Kidney glomerular epithelial cell (primary cell): Measurements from ENCODE around the gene KIAA1755.

Source experiments
- DNase-seq: peaks from one replicate; lab custom pipeline; 2025; lab: John Stamatoyannopoulos, UW

Gene KIAA1755

DNA sequence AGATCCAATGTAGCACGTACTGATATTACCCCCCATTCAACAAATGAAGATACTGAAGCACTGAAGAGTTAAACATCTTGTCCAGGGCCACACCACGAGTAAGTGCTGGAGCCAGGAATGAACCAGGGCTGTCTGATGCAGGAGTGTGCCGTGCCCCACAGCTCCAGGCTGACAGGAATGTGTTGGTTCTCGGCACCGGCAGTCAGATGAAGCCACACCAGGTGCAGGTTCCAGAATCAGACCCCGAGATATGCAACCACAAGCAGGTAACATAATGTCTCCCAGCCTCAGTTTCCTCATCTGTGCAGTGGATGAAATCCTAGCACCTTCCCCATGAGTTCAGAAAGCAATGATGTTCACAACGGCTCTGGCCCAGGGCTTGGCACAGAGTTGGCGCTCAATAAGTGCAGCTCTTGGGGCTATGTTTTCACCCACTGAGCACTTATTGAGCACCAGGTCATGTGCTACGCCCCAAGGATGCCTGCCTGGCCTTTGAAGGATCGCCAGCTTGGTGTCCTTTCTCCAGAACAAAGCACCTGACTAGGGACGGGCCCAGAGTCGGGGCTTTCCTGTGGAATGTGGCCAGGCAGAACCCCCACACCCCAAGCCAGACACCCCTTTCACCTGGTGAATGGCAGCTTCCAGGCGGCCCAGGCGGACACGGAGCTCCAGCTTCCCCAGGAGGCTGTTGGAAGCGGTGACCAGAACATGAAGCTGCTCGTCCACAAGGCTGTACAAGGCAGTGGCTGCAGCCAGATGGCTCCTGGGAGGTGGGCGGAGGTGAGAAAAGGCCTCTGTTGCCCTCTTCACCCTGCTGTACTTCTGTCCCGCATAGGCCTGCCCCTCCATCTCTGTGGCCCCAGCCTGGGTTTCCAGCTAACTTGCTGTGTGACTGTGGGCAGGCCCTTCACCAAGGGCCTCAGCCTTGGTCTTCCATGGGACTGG is 41.3 kb downstream of the KIAA1755 start:
- no peak for DNase-seq

GRCh38 chr20:38218566-38218885 is 42.0 kb downstream of the KIAA1755 start:
- no peak for DNase-seq

DNA sequence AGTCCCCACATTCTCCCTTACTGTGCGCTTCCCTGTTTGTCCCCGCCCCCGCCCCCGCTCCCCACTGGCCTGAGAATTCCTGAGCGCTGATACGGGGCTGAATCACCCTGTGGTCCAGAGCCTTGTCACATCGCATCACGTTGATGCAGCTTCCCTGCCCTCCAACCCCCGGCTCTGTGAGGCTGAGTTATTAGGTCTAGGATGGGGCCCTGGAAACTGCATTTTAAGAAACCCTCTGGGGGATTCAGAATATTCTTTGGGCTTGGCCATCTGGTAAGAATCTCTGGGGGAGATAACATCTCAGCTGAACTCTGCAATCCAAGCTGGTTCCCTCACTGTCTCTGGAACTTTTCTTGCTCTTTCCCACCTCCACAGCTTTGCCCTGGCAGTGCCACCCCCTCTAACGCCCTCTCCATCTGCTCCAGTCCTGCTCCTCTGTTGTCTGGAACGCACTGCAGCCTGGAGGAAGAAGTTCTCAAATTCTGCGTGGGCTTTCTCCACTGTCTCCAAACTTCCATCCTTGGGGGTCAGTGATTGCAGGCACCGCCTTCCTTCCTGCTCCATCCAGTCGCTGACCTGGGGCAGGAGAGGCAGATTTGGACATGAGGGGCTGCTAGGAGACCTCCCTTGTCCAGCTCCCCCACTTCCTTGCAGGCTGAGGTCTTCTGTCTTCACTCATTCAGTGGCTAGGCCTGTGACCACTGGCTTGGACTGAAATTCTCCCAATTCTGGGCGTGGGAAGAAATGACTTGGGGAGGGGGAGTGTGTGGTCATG is 42.6 kb downstream of the KIAA1755 start:
- peak; percentile 90 for DNase-seq

GRCh38 chr20:38216746-38217595 is 43.6 kb downstream of the KIAA1755 start:
- no peak for DNase-seq

GRCh38 chr20:38216201-38216600 is 44.3 kb downstream of the KIAA1755 start:
- DNase-seq = no peak

- no peak for DNase-seq
These were observed 45.0 kb downstream of the KIAA1755 start for GRCh38 chr20:38215194-38216182.

DNA sequence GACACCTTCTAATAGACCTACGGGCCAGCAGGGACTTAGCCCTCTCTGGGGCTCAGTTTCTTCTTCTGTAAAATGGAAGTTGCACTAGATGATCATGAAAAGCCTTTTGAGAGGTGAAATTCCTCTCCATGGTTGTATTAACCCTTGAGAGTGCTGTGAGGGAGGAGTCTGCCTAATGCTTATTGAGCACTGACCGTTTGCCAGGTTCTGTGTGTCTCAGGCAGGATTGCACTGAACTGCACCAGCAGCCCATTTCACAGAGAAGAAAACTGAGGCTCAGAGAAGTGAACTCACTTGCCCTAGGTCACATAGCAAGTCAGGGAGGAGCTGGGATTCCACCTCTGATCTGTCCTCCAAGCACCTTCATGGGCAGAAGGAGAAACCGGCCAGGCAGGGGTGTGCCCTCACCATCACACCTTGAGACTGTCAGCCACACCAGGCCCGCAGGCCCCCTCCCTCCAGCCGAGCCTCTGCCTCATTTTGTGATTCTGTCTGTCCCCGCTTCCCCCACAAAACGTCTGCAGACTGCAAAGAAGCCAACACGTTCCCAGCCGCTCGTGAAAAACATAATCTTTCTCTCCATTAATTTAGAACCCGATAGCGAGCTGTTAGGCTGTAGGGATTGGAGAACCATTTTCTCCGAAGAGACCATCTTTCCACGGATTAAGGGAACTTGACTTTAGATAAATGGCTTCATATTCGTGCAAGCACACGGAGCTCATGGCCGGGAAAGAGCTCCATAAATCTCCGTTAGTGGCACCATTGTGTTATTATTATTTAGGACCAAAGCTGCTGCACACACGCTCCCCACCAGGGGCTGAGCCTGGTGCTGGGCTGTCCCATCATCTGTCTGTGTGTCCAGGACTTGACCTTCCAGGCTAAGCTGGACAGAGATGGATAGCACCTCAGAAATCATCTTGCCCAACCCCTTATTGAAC is 46.0 kb downstream of the KIAA1755 start:
- DNase-seq = no peak

DNA sequence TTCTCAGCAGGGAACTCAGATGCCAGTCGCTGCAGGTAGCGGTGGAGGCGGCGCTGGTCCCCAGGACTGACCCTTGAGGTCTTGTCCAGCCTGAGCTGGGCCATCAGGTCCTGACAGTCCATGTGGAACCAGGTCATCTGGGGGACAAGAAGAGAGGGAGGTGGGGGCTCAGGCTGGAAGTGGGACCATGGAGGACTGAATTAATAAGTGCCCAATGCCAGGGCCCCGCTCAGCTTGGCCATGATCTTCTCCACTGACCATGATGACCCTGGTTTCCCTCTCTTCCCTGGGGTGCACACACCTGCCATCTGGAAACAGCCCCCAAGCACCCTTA is 47.0 kb downstream of the KIAA1755 start:
- no peak for DNase-seq

DNA sequence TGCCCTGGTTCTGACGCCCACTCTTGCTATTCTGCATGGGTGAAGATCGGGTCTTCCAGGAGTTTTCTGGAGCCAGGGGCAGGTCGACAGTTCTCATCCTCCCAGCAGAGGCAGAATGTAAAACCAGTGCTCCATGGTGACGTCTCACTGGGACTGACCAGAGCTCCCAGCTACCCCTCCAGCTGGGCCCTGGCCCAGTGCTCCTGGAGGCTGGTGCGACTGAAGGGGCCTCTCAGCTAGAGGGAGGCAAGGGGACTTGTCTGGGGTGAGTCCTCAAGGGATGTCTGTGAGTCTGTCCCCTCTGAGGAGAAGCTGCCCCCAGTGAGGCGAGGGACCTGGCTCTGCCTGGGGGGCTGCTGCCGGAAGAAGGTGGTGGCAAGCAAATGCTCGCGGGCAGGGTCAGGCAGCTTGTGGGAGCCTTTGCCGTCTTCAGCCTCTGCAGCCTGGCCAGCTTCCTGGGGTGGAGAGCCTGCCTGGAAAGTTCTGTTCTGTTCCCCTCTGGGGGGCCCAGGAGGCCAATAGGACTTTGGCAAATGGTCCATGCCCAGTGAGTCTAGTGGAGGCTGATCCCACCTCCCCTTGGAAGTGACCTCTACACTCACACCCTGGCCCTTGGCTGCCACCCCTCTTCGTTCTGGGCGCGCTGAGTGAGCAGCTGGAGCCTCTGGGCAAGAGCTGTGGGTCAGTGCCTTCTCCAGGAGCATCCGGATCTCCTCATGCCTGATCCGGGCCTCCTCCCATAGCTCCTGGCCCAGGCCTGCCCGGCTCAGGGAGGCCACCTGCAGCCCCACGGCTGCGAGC is 47.5 kb downstream of the KIAA1755 start:
- no peak for DNase-seq

DNA sequence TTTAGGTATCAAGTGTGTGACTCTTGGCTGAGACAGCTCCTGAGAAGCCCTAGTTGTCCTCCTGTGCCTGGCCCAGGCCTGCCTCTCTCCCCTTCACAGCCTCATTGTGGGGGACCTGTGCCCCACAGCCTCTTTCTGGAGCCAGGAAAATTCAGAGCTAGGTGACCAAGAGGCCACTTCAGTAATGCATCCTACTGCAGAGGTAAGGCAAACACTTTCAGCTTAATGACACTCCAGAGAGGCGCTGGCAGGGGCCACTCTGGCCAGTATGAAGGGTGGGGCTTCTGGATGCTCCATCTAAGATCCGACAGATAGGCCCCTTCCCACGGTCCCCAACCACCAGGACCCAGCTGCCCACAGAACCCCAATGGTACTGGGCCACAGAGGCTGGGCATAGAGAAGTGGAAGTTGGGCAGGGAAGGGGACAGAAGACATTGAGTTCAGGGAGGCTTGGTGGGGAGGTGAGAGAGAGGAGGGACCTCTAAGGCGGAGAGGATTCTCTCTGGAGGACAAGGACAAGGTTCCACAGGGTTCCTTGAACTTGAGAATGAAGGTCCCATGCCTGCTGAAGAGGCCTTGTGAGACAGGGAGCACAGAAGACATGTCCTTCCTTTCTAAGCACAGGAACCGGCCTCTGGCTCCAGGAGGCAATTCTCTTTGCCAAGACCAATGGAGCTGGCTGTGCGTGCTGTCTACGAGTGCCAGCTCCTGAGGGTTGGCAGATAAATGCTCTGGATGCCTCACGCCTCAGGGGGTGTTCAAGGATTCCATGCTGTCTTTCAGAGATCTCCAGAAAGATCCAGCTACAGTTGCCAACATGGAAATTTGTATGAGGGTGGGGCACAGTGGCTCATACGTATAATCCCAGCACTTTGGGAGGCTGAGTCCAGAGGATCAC is 49.1 kb downstream of the KIAA1755 start:
- DNase-seq = no peak

- DNase-seq = no peak
These were observed 49.8 kb downstream of the KIAA1755 start for GRCh38 chr20:38210741-38211140.

GRCh38 chr20:38209736-38210405 is 50.7 kb downstream of the KIAA1755 start:
- peak; percentile 24 for DNase-seq

DNA sequence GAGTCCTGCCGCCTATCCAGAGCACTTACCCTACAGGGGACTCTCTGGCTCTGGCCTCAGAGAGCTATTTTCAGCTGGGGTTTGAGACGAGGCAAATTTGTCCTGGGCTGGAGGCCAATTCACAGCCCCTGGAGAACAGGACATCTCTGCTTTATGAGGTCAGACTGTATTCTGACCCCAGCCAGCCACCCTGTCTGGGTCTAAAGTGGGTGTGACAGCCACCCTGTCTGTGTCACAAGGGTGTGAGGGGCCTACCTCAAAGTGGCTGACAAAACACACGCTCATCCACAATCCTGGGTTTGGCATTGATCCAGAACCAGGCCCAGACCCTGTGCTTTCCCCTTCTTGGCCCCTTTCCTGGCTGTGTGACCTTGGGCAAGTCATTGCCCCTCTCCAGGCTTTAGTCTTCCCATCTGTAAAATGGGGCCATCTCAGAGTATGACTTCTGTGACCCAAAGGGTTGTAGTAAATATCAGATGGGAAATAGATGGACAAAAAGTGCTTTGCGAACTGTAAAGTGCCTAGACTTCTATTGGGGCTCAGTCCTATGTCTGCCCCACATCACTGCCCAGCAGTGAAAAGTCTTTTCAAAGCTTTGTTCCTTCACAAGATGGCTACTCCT is 51.4 kb downstream of the KIAA1755 start:
- DNase-seq = no peak

GRCh38 chr20:38208523-38208922 is 52.0 kb downstream of the KIAA1755 start:
- no peak for DNase-seq

- no peak for DNase-seq
These were observed 52.4 kb downstream of the KIAA1755 start for GRCh38 chr20:38208088-38208487.

- no peak for DNase-seq
These were observed 52.9 kb downstream of the KIAA1755 start for GRCh38 chr20:38207621-38208020.

GRCh38 chr20:38205001-38205400 is 55.5 kb downstream of the KIAA1755 start:
- no peak for DNase-seq
